GM19372 (cell line): ENCODE results near the gene MRPS34.

Source experiments
- ATAC-seq: cut with Tn5 transposase; IDR thresholded peaks from one replicate; pipeline ENCODE4 v1.9.1; 2021; ENCODE audit warnings: mild to moderate bottlenecking, low read depth, moderate library complexity; ENCODE audit not compliant: unreplicated experiment

MRPS34 gene

DNA sequence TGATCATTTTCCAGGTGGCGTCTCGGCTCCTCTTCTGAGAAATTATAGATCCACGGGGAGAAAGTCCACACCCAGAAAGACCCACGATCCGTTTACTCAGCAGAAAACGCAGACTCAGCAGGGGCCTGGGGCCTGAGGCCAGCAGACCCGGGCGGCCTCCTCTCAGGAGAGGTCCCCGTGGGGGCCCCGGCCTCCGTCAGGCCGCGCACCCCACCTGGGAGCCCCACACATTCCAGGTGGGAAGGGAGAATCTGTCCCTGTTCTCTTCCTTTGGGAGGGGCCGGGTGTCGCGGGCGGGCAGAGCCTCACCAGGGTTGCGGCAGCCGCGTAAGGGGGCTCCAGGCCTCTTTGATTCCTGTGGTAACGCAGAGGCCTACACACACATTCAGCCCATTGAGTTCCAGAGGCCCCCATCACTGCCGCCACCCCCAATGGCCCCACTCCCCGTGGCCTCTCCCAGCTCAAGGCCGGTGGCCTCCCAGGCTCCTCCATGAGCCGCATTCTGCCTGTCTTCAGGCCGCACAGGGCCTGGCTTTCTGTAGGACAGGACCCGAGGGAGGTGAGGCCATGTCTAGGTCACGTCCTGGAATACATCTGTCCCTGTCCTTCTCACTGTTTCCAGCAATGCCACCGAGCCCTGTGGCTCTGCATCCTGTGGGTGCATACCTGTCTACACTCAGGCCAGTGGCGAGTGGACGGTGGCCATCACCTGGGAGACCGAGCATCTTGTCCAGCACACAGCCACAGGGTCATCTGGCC, 22.2 kb upstream of the MRPS34 start:
- ATAC-seq: no peak

- ATAC-seq: no peak
These were observed 21.4 kb upstream of the MRPS34 start for GRCh38 chr16:1794221-1794871.

DNA sequence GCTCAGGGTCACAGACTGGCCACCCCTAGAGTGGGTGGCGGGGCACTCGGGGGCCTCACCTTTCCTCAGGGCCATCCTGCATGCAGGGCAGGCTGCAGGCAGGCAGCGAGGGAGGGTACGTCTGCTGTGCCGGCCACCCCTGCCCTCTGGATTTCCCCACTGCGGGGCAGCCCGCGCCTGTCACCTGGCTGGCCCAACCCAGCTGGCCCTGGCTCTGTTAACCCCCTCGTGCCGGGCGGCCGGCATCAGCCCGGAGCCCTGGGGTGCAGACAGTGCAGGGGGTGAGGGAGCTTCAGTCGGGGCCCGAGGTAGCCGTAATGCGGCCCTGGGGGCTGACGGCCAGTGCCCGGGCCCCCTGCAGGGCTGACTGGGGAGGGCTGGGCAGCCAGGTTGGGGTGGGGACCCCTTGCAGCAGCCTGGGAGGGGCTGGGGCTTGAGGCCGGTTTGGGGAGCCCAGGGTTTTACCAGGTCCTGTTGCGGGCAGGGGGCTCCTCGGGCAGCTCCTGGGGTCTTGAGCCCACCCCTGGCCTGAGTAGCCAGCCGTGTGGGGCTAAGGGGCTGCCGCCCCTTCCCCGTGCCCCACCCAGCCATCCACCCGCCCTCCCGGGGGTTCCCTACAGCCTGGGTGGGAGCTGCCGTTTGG, 20.8 kb upstream of the MRPS34 start, which contains the start of gene IGFALS:
Gene IGFALS, minus strand, starts transcription at position 128 of the 643 bp plus-strand sequence. Its CDS starts 53 bp downstream, at position 75.
- no peak for ATAC-seq

GRCh38 chr16:1792836-1793577, 20.1 kb upstream of the MRPS34 start:
- ATAC-seq: no peak

GRCh38 chr16:1791943-1792812, 19.2 kb upstream of the MRPS34 start:
- no peak for ATAC-seq

DNA sequence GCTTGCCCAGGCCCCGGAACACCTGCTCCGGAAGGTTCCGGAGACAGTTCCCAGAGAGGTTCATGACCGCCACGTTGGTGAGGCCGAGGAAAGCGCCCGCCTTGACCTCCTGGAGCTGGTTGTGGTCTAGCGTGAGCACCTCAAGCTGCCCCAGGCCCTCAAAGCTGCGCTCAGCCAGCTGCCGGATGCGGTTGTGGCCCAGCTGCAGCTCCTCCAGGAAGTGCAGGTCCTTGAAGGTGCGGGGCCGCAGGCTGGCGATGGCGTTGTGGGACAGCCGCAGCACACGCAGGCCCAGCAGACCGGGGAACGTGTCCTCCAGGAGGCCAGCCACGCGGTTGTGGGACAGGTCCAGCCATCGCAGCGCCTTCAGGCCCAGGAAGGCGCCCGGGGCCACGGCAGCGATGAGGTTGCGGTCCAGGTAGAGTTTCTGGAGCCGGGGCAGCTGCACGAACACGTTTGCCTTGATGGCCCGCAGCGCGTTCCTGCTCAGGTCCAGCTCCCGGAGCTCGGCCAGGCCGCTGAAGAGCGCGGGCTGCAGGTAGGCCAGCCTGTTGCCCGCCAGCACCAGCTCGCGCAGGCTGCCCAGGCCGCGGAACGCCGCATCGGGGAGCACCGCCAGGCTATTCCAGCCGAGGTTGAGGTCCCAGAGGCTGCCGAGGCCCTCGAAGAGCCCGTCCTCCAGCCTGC, 18.5 kb upstream of the MRPS34 start:
- no peak for ATAC-seq

DNA sequence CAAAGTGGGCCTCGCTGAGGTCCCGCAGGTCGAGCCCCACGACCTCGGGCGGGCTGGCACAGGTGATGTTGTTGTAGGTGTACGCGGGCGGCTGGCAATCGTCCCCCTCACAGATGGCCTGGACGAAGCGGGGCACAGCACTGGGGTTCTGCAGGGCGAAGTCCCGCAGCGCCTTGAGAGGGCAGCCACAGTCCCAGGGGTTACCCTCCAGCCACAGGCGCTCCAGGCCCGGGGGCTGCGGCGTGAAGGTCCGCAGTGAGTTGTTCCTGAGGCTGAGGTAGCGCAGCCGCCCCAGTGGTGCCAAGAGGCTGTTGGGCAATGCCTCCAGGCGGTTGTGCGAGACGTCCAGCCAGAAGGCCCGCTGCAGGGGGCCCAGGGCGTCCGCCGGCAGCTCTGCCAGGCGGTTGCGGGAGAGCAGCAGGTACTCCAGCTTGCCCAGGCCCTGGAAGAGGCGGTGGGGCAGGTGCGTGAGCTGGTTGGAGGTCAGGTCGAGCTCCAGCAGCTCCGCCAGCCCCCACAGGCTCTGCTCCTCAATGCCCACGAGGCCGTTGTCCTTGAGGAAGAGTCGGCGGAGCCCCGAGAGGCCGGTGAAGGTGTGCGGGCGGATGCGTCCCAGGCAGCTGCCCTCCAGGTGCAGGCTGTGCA, 17.8 kb upstream of the MRPS34 start:
- ATAC-seq: no peak

- ATAC-seq: no peak
These were observed 17.3 kb upstream of the MRPS34 start for GRCh38 chr16:1790261-1790610.

GRCh38 chr16:1789643-1790045, 16.7 kb upstream of the MRPS34 start:
- ATAC-seq: no peak

GRCh38 chr16:1788708-1789100, 15.8 kb upstream of the MRPS34 start:
- no peak for ATAC-seq

GRCh38 chr16:1788095-1788707, 15.3 kb upstream of the MRPS34 start:
- no peak for ATAC-seq

DNA sequence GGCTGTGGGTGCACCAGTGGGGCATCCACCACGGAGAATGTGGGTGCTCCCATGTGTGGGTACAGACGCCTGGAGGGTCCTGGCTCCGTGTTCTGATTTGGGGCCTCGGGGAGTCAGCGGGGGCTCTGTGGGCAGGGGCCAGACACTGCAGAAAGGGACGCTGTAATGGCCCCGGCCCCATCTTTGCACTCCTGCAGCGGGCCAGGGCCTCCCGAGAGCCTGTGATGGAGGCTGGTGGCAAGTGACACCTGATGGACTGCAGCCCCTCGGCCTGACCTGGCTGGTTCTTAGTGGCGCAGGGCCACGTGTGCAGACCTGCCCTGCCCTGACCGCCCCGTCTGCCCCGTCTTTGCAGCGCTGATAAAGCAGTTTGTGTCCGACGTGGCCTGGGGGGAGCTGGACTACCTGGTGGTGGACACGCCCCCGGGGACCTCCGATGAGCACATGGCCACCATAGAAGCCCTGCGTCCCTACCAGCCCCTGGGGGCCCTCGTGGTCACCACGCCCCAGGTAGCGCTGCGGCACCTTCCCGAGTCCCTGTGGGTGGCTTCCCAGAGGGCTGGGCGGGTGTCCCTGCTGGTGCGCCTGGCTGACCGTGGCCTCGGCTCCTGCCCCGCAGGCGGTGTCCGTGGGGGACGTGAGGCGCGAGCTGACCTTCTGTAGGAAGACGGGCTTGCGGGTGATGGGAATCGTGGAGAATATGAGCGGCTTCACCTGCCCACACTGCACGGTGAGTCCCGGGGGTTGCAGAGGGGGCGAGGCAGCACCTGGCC, 14.6 kb upstream of the MRPS34 start:
- ATAC-seq: no peak

- ATAC-seq: no peak
These were observed 14.1 kb upstream of the MRPS34 start for GRCh38 chr16:1787056-1787321.

DNA sequence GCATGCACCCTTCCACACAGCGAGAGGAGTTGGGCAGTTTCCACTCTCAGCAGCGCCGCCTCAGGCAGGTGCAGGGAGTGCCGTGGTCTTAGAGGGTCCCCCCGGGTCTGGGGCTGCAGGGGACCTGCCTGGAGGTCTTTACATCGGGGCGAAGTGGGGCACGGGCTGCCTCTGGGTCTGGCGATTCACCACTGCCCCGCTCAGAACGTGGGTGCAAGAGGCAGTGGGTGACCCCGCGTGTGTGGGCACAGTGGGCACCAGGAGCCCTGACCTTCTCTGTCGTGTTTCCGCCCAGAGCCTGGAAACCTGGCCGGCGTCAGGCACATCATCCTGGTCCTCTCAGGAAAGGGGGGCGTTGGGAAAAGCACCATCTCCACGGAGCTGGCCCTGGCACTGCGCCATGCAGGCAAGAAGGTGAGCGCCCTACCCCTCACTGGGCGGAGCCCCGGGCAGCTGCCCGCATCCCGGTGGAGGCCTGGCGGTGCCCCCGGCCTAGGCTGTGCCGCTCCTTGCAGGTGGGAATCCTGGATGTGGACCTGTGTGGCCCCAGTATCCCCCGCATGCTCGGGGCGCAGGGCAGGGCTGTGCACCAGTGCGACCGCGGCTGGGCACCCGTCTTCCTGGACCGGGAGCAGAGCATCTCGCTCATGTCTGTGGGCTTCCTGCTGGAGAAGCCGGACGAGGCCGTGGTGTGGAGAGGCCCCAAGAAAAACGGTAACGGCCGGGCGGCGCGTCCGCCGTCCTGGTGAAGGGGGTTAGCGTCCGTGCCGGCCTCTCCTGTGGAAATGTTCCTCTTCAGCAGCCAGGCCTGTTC, 13.5 kb upstream of the MRPS34 start:
- no peak for ATAC-seq

DNA sequence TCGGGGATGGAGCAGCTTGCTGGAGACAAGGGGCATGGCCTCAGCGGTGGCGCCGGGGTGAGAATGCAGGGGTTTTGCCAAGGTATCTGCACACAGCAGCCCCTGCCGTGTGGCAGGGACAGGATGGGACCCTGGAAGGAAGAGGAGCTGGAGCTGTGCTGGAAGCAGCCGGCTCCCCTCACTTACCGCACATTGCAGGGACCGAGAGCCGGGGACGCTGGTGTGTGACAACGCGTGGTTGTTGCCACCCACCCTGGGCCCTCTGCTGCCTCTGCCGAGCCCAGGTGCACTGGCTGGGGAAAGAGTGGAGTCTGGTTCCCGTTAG, 12.9 kb upstream of the MRPS34 start:
- no peak for ATAC-seq

DNA sequence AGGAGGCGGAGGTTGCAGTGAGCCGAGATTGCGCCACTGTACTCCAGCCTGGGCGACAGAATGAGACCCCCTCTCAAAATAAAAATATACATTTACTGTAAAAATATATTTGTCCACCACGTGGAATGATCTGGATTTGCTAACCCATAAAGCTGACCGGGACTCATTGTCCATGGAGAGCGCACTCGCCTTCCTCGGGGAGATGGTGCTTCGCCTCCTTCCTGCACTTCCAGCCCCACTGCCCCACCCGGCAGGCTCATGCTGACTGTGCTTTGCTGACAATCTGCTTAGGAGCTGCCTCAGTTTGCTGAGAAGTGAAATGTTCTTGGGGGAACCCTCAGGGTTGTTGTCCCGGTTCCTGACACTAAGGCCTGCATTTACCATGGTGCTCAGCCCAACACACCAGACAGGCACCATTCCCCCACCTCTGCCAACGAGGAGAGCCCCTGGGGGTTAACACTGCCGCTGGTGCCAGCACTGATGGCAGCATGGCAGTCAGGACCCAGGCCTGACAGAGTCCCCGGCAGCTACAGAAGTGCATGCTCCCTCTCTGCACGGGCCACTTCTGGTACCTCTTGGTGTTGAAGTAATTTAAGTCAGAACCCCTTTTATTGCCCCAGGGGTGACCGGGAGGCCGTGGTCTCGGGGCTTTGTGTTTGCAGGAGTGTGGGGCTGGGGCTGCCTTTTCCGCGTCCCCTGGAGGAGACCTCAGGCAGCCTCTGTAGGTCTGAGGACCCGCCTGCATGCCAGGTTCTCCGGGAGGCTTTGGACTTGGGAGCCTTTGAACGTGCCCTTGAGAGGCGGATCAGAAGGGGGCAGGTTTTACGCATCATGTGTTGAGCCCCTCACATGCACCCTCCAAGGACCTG, 12.3 kb upstream of the MRPS34 start:
- no peak for ATAC-seq
